ENCODE measurements around the gene SCG2. TPM values are rescaled to one million over a fixed set of nuclear protein-coding genes. Genes with fewer than 3 reads are reported as not detected.

SCG2 gene
- total RNA-seq = 5.1 and 37.2 TPM in 2 replicates

GRCh38 chr2:223601932-223602666, at the start of gene SCG2:
Gene SCG2, minus strand, starts transcription at chr2:223602361. Its CDS starts 3,079 bp downstream, at chr2:223599282.

Other genes starting within 250 kb of the SCG2 start
- 18.6 and 41.7 TPM in 2 replicates for gene AP1S3, start 235.2 kb upstream of the SCG2 start, total RNA-seq